Kidney tubule cell (primary cell): ENCODE data around the gene PRR5L.
"Not testable (repeated sequence)": the region's sequence is repeated elsewhere in the genome, so short reads cannot be mapped to it uniquely, and the experiment has no call there.

Source experiments
- DNase-seq: peaks from one replicate; pipeline ENCODE4 v3.0.0-alpha.2; 2018; ENCODE audit warnings: low spot score

Gene PRR5L

GRCh38 chr11:36500315-36500721, 204.2 kb downstream of the PRR5L start:
- peak; percentile 97 for DNase-seq

- DNase-seq: no peak
Observed at GRCh38 chr11:36501236-36501635, 205.1 kb downstream of the PRR5L start.

GRCh38 chr11:36507824-36508489, 211.9 kb downstream of the PRR5L start:
- no peak for DNase-seq

GRCh38 chr11:36508743-36509142, 212.7 kb downstream of the PRR5L start:
- DNase-seq: no peak

- DNase-seq: peak; percentile 37
Observed at GRCh38 chr11:36509201-36509639, 213.1 kb downstream of the PRR5L start.

- peak; percentile 85 for DNase-seq
Observed at GRCh38 chr11:36509694-36510593, 213.9 kb downstream of the PRR5L start, which contains the start of gene TRAF6. Gene TRAF6 (minus strand): TSS chr11:36510272. CDS start chr11:36501515, 8,757 bp downstream.

- peak; percentile 70 for DNase-seq
Observed at GRCh38 chr11:36510594-36510942, 214.5 kb downstream of the PRR5L start.

GRCh38 chr11:36511062-36511461, 215.0 kb downstream of the PRR5L start:
- not testable (repeated sequence) for DNase-seq

- peak; percentile 67 for DNase-seq
Observed at GRCh38 chr11:36512016-36512415, 215.9 kb downstream of the PRR5L start.

- no peak for DNase-seq
Observed at GRCh38 chr11:36513965-36514364, 217.9 kb downstream of the PRR5L start.
